Left ventricle myocardium inferior (tissue), 1 donor: ENCODE measurements around the gene YWHAQ. TPM values are rescaled to one million over a fixed set of nuclear protein-coding genes. Genes with fewer than 3 reads are reported as not detected.

Source experiments
- DNase-seq: peaks from one replicate; pipeline ENCODE4 v3.0.0-alpha.2; 2020
- H3K27ac ChIP-seq: fragments of 200-600 bp; replicated peaks from 2 replicates; pipeline ENCODE4 v1.8.0; 2021
- H3K27me3 ChIP-seq: fragments of 200-600 bp; 2 replicates; pipeline ENCODE4 v1.8.0; 2021; ENCODE audit warnings: low read depth
- H3K36me3 ChIP-seq: fragments of 200-600 bp; 2 replicates; pipeline ENCODE4 v1.8.0; 2021
- H3K4me1 ChIP-seq: fragments of 200-600 bp; 2 replicates; pipeline ENCODE4 v1.8.0; 2021
- H3K4me3 ChIP-seq: fragments of 200-600 bp; 2 replicates; pipeline ENCODE4 v1.8.0; 2021; ENCODE audit warnings: mild to moderate bottlenecking, moderate library complexity
- H3K9me3 ChIP-seq: fragments of 200-600 bp; replicated peaks from 2 replicates; pipeline ENCODE4 v1.8.0; 2021
- CTCF ChIP-seq: fragments of 200-600 bp; IDR thresholded peaks from 2 replicates; pipeline ENCODE4 v1.8.0; 2021; ENCODE audit warnings: antibody characterized with exemption, mild to moderate bottlenecking, borderline replicate concordance
- intact Hi-C: fragments of 100-400 bp; cut with micrococcal nuclease; formaldehyde crosslinking; loops from one replicate; pipeline ENCODE4 v1.11.0; 2022
- total RNA-seq: library from RNA; stranded (reverse); fragmentation: NEBNext Ultra II Directional; extraction: Animal tissue kit (Norgen Biotek cat#: 25700); gene quantifications from one replicate; pipeline ENCODE4 v1.2.1, GENCODE V29; 2021
- donor health status: DM: no; HTN: yes; CAD: no; lungs with severe emphysema.

YWHAQ gene
- total RNA-seq, 1 donor from 2014 or later, result 178 TPM

GRCh38 chr2:9639000-9639602 is 8.3 kb upstream of the YWHAQ start:
- intact Hi-C loops, result no loop called here
- peak; percentile 25 for DNase-seq
- no peak for TF ChIP-seq CTCF
- Histone ChIP-seq H3K4me1 (peaks cover 26% of the 10 kb centered on the region), H3K27ac (peak overlapping the region; percentile 56), H3K4me3 (no peak overlapping the region), H3K27me3 (no peaks in the 10 kb centered on the region), H3K36me3 (no peaks in the 10 kb centered on the region), H3K9me3 (no peaks in the 10 kb centered on the region)

DNA sequence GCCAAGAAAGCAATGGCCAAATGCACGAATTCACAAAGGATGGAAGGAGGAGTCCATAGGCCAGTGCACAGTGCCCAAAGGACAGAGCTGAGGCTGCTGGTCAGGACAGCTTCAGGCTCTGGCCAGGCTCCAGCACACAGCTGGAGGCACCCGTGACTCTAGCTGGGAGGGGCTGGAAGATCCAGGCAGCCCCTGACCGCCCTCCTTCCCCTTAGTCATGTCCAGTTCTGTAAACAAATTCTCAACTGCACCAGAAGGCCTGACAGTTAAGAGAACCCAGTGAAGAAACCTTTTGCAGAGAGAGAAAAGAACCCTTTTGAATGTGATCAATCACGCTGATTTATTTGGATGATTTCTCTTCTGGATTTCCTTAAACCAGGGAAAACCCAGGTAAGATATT is 7.7 kb upstream of the YWHAQ start:
- H3K27me3 ChIP-seq, result no peaks in the 10 kb centered on the region
- no peaks in the 10 kb centered on the region for H3K9me3 ChIP-seq
- peak overlapping the region; percentile 56 for H3K27ac ChIP-seq
- TF ChIP-seq CTCF, result no peak
- no peaks in the 10 kb centered on the region for H3K36me3 ChIP-seq
- intact Hi-C loops, result no loop called here
- H3K4me1 ChIP-seq, result peaks cover 26% of the 10 kb centered on the region
- DNase-seq, result peak; percentile 84
- no peak overlapping the region for H3K4me3 ChIP-seq

- no peaks in the 10 kb centered on the region for H3K36me3 ChIP-seq
- TF ChIP-seq CTCF, result no peak
- no peaks in the 10 kb centered on the region for H3K9me3 ChIP-seq
- H3K27ac ChIP-seq, result no peak overlapping the region
- H3K27me3 ChIP-seq, result no peaks in the 10 kb centered on the region
- intact Hi-C loops, result no loop called here
- DNase-seq, result no peak
- no peak overlapping the region for H3K4me3 ChIP-seq
- H3K4me1 ChIP-seq, result peaks cover 33% of the 10 kb centered on the region
Observed at GRCh38 chr2:9637330-9637729, 6.5 kb upstream of the YWHAQ start.

DNA sequence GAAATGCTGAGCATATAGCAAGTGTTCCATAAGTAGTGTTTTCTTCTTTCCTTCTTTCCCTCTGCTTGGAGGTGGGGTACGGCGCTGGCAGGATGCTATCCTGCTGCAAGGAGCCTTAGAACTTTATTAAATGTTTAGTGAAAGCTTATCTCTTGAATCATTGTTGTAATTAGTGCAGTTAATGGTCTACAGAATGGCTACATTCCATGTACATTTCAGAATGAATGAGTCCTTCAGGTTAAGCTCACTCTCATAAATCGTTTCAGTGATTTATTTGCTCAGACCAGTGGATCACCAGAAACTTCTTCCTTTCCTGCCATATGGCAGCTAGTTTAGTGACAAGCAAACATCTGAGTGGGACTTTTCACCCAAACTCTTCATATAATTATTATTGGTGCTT is 3.3 kb upstream of the YWHAQ start:
- no peak for DNase-seq
- no peak for TF ChIP-seq CTCF
- Histone ChIP-seq H3K27me3 (no peaks in the 10 kb centered on the region), H3K4me1 (peaks cover 47% of the 10 kb centered on the region), H3K36me3 (no peaks in the 10 kb centered on the region), H3K27ac (no peak overlapping the region), H3K9me3 (no peaks in the 10 kb centered on the region), H3K4me3 (no peak overlapping the region)
- intact Hi-C loops, result no loop called here

GRCh38 chr2:9631878-9632700 is 1.3 kb upstream of the YWHAQ start:
- Histone ChIP-seq H3K27me3 (no peaks in the 10 kb centered on the region), H3K36me3 (peaks cover 12% of the 10 kb centered on the region), H3K9me3 (no peaks in the 10 kb centered on the region), H3K27ac (peak overlapping the region; percentile 98), H3K4me3 (no peak overlapping the region), H3K4me1 (peaks cover 53% of the 10 kb centered on the region)
- peak; percentile 31 for DNase-seq
- no peak for TF ChIP-seq CTCF
- intact Hi-C loops, result no loop called here
